Epithelial cell of proximal tubule (primary cell): ENCODE data around the gene UQCC2. TPM values are rescaled to one million over a fixed set of nuclear protein-coding genes. Genes with fewer than 3 reads are reported as not detected.

Experiments used
- DNase-seq: peaks from one replicate; pipeline ENCODE4 v3.0.0-alpha.2; 2011; ENCODE audit warnings: low read depth
- H3K4me3 ChIP-seq: 2 replicates; pipeline ENCODE4 v1.5.1; 2011; ENCODE audit warnings: low read depth, mild to moderate bottlenecking, low read length
- CTCF ChIP-seq: conservative IDR thresholded peaks from 2 replicates; pipeline ENCODE4 v1.5.1; 2012; ENCODE audit warnings: low read depth, mild to moderate bottlenecking, low read length
- total RNA-seq: library from RNA; depleted of rRNA; stranded (reverse); fragments of >200 nt; gene quantifications from 2 replicates; pipeline ENCODE4 v1.2.3, GENCODE V29; 2015

The UQCC2 gene
- total RNA-seq, 1 donor from 2014 or later = 20.3 TPM

- no peak for TF ChIP-seq CTCF
- H3K4me3 ChIP-seq = no peak overlapping the region
- no peak for DNase-seq
Measured at GRCh38 chr6:33658982-33659689, 52.4 kb downstream of the UQCC2 start.

DNA sequence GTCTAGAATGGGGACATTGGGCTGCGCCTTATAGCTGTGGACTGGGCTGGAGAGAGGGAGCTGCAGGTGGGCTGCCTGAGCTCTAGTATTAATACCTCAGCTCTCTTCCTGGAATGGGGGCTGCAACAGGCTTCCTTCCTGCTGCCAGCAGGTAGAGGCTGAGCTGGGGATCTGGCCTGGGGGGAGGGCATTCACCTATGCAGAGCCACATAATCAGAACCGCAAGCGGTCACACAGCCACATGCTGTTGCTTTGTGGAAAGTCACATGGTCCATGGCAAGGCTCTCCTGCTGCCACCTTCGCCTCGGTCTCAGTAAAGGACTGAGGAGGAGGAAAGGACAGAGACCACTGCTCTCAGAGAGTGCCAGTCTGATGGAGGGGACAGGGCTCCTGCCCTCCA, 54.7 kb downstream of the UQCC2 start:
- DNase-seq = no peak
- TF ChIP-seq CTCF = no peak
- H3K4me3 ChIP-seq = no peak overlapping the region

DNA sequence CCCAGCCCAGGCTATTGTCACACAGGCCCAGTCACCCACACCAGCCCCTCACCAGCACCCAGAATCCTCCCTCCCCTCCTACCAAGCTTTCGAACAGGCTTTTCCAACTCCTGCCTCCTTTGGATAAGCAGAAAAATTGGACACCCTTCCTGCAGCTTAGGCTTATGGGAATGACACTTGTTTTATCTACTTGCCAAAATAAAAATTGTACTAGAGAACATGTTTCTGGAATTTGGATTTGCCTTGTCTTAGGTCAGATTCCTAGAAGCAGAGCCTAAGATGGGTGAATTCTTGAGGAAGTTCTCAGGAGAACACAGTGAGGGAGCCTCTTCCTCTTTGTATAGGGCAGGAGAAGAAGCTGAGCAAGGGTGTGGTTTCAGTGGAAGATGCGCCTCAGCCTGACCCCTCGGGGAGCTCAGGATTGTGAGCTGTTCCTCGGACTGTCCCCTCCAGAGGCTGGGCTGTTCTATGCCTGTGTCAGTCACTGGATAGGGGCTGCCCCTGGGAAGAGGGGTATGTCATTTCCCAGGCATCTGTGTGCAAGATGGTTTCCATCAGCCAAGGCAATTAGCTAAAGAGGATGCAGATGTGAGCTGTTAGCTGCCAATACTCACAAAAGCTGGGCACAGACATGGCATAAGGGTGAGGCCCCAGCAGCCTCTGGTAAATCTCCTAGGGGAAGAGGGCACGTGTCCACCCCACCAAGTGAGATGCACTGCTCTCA, 56.5 kb downstream of the UQCC2 start:
- no peak for TF ChIP-seq CTCF
- no peak overlapping the region for H3K4me3 ChIP-seq
- DNase-seq = no peak

DNA sequence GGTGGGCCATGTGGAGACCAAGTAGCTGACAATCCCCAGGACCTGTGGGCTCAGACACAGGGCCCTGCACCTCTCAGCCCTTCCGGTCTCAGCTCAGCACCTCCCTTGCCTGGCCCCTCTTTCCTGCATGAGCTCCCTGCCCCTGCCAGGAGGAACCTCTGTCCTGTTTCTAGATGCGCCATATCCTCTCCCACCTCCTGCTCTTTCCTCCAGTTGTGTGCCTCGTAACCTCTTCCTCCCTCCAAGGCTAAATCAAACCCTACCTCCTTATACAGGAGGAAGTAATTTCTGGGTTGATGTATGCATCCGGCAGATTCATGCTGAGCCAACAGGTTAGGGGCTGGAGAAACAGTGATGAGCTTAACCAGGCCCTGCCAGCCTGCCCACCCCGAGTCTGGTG, 59.5 kb downstream of the UQCC2 start:
- TF ChIP-seq CTCF = no peak
- DNase-seq = no peak
- H3K4me3 ChIP-seq = no peak overlapping the region

DNA sequence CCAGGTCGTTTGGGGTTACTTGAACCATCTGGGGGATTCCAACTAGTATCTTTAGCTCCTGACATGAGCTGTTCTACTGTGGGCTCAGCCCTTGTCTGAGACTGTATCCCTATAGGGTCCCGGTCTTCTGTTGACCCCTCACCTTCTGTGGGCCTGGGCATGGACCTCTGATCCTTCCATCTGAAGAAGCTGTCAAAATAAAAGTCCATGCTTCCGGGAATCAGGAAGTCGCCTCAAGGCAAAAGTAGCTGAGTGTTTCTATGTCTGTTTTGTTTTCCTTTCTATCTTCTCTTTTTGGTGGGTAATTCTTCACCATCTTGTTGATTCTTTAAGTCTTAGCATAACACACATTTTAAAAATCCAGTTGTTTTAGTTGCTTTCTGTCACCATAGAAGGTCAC, 60.1 kb downstream of the UQCC2 start:
- TF ChIP-seq CTCF = no peak
- DNase-seq = no peak
- H3K4me3 ChIP-seq = no peak overlapping the region

Other genes starting within 250 kb of the UQCC2 start
- gene BAK1, start 131.4 kb downstream of the UQCC2 start, total RNA-seq = 17.9 and 18.6 TPM in 2 replicates
- gene ITPR3, start 90.4 kb downstream of the UQCC2 start, total RNA-seq = 69.3 and 74.4 TPM in 2 replicates
- gene IP6K3, start 35.2 kb upstream of the UQCC2 start, total RNA-seq = 0.40 and 0.65 TPM in 2 replicates
- gene LEMD2, start 77.4 kb upstream of the UQCC2 start, total RNA-seq = 42.0 and 48.3 TPM in 2 replicates
- not detected in 2 replicates for gene MLN, start 92.3 kb upstream of the UQCC2 start, total RNA-seq